Stimulated activated CD8-positive, alpha-beta memory T cell treated with anti-CD3 and anti-CD28 coated beads, Interleukin-4, amount 100 ng/mL, for 24 hours (primary cell): ENCODE measurements around the gene IRAK1BP1.
"Not testable (repeated sequence)": the region's sequence is repeated elsewhere in the genome, so short reads cannot be mapped to it uniquely, and the experiment has no call there.

Source experiments
- DNase-seq: peaks from one replicate; pipeline ENCODE4 v3.0.0-alpha.2; 2020; ENCODE audit warnings: low read depth

The IRAK1BP1 gene

GRCh38 chr6:78889901-78890300 lies 22.6 kb downstream of the IRAK1BP1 start:
- not testable (repeated sequence) for DNase-seq

- DNase-seq = no peak
Observed at GRCh38 chr6:78896227-78896626, 28.9 kb downstream of the IRAK1BP1 start.

GRCh38 chr6:78908621-78909020 lies 41.3 kb downstream of the IRAK1BP1 start:
- DNase-seq = no peak

GRCh38 chr6:78909391-78909790 lies 42.0 kb downstream of the IRAK1BP1 start:
- DNase-seq = no peak

- no peak for DNase-seq
Observed at GRCh38 chr6:78910010-78910409, 42.7 kb downstream of the IRAK1BP1 start.

GRCh38 chr6:78910591-78911171 lies 43.3 kb downstream of the IRAK1BP1 start:
- no peak for DNase-seq

- no peak for DNase-seq
Observed at GRCh38 chr6:78911218-78911940, 44.0 kb downstream of the IRAK1BP1 start.

- DNase-seq = no peak
Observed at GRCh38 chr6:78916411-78916810, 49.1 kb downstream of the IRAK1BP1 start.

- DNase-seq = no peak
Observed at GRCh38 chr6:78917788-78918187, 50.4 kb downstream of the IRAK1BP1 start.

- not testable (repeated sequence) for DNase-seq
Observed at GRCh38 chr6:78921168-78921567, 53.8 kb downstream of the IRAK1BP1 start.

GRCh38 chr6:78925317-78925716 lies 58.0 kb downstream of the IRAK1BP1 start:
- no peak for DNase-seq

GRCh38 chr6:78935553-78935952 lies 68.2 kb downstream of the IRAK1BP1 start:
- no peak for DNase-seq

GRCh38 chr6:78936515-78936914 lies 69.2 kb downstream of the IRAK1BP1 start:
- no peak for DNase-seq

- no peak for DNase-seq
Observed at GRCh38 chr6:78942446-78942845, 75.1 kb downstream of the IRAK1BP1 start.

- no peak for DNase-seq
Observed at GRCh38 chr6:78947529-78947928, 80.2 kb downstream of the IRAK1BP1 start.

GRCh38 chr6:78947962-78948361 lies 80.6 kb downstream of the IRAK1BP1 start:
- DNase-seq = no peak

GRCh38 chr6:78948785-78949184 lies 81.4 kb downstream of the IRAK1BP1 start:
- no peak for DNase-seq

- no peak for DNase-seq
Observed at GRCh38 chr6:78952362-78952761, 85.0 kb downstream of the IRAK1BP1 start.
